ENCODE data around the gene NEFH.

GRCh38 chr22:29531419-29531818, 51.4 kb downstream of the NEFH start:
- TF ChIP-seq CTCF (IDR thresholded peaks at IDR 0.05) (no peak), POLR2AphosphoS5 (IDR thresholded peaks at IDR 0.05) (no peak), POLR2A (IDR thresholded peaks at IDR 0.05) (no peak), EP300 (IDR thresholded peaks at IDR 0.05; ENCODE audit: low read depth) (no peak)

Data from transverse colon (tissue), 4 donors.